ENCODE results near the gene OLIG1.

The OLIG1 gene

DNA sequence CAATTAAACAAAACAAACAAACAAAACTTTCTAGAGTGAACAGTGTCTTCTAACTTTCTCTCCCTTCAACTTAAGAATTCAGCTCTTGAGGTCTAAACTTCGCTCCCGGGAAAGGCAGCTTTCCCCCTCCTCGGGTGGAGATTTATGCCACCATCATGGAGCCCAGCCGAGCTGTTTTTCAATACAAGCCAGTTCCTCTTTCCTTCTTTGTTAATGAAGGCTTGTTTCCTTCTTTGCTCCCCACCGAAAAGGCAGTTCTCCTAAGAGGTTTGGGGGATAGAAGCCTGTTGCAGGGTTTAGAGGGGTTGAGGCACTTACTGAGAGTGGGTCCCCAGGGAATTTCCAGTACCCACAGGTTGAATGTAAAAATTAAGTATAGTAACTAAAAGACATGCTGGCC, 26.5 kb downstream of the OLIG1 start:
- in situ Hi-C loops (cut with HindIII; ENCODE audit: low pct_ligation_motif_present, low sequenced_read_pairs) = no loop called here
- H3K4me3 ChIP-seq (ENCODE audit: low read depth, low read length) = no peak overlapping the region
- no peaks in the 10 kb centered on the region for H3K36me3 ChIP-seq (replicated peaks)
- peaks cover 1% of the 10 kb centered on the region for H3K27me3 ChIP-seq (replicated peaks)
- H3K27ac ChIP-seq = no peak overlapping the region
- no peak for DNase-seq
- TF ChIP-seq, protein P1, sequence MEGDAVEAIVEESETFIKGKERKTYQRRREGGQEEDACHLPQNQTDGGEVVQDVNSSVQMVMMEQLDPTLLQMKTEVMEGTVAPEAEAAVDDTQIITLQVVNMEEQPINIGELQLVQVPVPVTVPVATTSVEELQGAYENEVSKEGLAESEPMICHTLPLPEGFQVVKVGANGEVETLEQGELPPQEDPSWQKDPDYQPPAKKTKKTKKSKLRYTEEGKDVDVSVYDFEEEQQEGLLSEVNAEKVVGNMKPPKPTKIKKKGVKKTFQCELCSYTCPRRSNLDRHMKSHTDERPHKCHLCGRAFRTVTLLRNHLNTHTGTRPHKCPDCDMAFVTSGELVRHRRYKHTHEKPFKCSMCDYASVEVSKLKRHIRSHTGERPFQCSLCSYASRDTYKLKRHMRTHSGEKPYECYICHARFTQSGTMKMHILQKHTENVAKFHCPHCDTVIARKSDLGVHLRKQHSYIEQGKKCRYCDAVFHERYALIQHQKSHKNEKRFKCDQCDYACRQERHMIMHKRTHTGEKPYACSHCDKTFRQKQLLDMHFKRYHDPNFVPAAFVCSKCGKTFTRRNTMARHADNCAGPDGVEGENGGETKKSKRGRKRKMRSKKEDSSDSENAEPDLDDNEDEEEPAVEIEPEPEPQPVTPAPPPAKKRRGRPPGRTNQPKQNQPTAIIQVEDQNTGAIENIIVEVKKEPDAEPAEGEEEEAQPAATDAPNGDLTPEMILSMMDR (IDR thresholded peaks at IDR 0.05; ENCODE audit: low read depth, low read length, missing control alignments) = no peak

DNA sequence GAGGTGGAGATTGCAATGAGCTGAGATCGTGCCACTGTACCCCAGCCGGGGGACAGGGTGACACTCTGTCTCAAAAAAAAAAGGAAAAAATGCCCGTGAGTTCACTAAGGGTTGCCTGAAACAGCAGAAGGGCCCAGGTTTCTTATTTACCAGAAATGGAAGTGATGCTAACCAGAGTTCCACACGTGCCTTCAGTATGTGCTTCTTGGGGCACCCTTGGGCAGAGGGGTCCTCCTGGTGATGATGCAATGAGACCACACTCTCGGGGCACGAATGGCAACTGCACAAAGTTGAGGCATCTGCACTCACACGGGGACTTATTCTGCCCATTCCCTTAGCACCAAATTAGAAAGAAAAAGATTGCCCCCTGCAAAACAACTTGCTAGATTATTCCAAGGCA, 29.2 kb downstream of the OLIG1 start:
- peaks cover 1% of the 10 kb centered on the region for H3K27me3 ChIP-seq (replicated peaks)
- no peaks in the 10 kb centered on the region for H3K36me3 ChIP-seq (replicated peaks)
- in situ Hi-C loops (cut with HindIII; ENCODE audit: low pct_ligation_motif_present, low sequenced_read_pairs) = no loop called here
- DNase-seq = no peak
- TF ChIP-seq, protein P1 (IDR thresholded peaks at IDR 0.05; ENCODE audit: low read depth, low read length, missing control alignments) = no peak
- H3K27ac ChIP-seq = no peak overlapping the region
- no peak overlapping the region for H3K4me3 ChIP-seq (ENCODE audit: low read depth, low read length)

DNA sequence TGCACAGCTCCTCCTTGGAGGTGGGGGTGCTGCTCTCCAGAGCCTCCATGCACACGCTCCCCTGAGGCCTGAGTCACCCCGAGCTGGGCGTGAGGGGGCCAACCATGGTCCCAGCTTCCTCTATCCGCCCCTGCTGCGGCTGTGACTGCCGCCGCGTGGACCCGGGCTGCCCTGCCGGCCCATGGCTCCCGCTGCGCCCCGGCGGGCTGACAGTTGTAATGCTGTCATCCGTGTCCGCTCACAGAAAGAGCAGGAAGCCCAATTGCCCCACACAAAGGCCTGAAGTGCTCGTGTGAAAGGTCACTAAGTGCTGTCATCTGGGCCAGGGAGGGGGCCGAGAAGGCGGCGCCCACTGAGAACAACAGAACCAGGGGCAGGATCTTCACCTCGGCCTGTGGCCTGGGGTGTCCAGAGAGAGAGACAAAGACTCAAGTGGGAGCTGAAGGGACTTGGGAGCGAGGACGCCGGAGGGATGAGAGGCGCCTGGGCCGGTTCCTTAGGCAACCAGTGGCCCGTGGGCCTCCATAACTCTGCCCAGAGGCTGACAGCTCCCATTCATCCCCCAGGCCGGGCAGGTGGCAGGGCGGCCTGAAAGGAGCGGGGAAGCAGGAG, 31.5 kb downstream of the OLIG1 start:
- in situ Hi-C loops (cut with HindIII; ENCODE audit: low pct_ligation_motif_present, low sequenced_read_pairs) = no loop called here
- Histone ChIP-seq H3K27me3 (replicated peaks) (no peaks in the 10 kb centered on the region), H3K27ac (no peak overlapping the region), H3K4me3 (ENCODE audit: low read depth, low read length) (no peak overlapping the region), H3K36me3 (replicated peaks) (no peaks in the 10 kb centered on the region)
- TF ChIP-seq, protein P1 (IDR thresholded peaks at IDR 0.05; ENCODE audit: low read depth, low read length, missing control alignments) = no peak
- no peak for DNase-seq

DNA sequence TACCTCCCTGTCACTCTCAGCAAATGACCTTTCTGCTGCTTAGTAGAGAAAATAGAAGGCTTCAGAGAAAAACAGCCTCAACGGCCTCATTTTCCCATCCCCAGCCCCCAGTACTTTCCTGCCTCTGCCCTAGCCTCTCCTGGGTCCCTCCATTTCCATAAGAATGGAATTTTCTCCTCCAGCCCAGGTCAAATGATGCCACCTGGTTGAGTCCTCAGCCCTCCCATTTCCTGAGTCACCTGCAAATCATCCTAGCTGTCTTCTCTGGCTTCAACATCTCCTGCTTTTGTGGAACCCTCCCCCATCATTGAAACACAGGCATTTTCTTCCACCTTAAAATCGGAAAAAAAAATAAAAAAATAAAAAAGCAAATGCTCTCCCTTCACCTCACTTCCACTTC, 35.1 kb downstream of the OLIG1 start:
- H3K4me3 ChIP-seq (ENCODE audit: low read depth, low read length) = no peak overlapping the region
- peaks cover 19% of the 10 kb centered on the region for H3K27me3 ChIP-seq (replicated peaks)
- in situ Hi-C loops (cut with HindIII; ENCODE audit: low pct_ligation_motif_present, low sequenced_read_pairs) = no loop called here

DNA sequence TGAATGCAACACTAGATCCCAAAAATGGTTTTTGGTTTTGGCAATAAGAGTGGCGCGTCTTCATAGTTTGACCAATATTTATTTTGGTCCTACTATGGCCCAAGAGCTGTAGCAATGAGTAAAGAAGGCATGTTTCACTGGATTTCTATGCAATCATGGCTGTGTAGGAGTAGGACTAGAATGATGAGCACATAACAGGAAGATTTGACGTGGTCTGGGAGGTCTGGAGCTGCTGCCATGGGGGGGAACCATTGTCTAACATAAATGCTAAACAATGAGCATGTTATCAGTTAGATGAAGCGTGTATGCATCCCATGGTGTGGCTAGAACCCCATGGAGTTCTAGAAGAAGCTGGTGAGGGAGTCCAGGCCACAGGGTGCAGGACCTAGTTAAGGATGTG, 38.3 kb downstream of the OLIG1 start:
- no peak for DNase-seq
- Histone ChIP-seq H3K36me3 (replicated peaks) (no peaks in the 10 kb centered on the region), H3K27me3 (replicated peaks) (peaks cover 49% of the 10 kb centered on the region), H3K4me3 (ENCODE audit: low read depth, low read length) (no peak overlapping the region), H3K27ac (no peak overlapping the region)
- TF ChIP-seq, protein P1 (IDR thresholded peaks at IDR 0.05; ENCODE audit: low read depth, low read length, missing control alignments) = no peak
- in situ Hi-C loops (cut with HindIII; ENCODE audit: low pct_ligation_motif_present, low sequenced_read_pairs) = no loop called here

More for the DNA sequence above, 35.1 kb downstream of the OLIG1 start:
- no peak for DNase-seq
- TF ChIP-seq, protein P1 (IDR thresholded peaks at IDR 0.05; ENCODE audit: low read depth, low read length, missing control alignments) = no peak
- H3K27ac ChIP-seq = no peak overlapping the region
- no peaks in the 10 kb centered on the region for H3K36me3 ChIP-seq (replicated peaks)

Data from brain microvascular endothelial cell (primary cell).